Neutrophil (primary cell): ENCODE results near the gene POC1A.

Experiments
- H3K27ac ChIP-seq: fragments of 200-600 bp; sonication (generic); 2 replicates; pipeline ENCODE4 v1.5.1; 2016; ENCODE audit warnings: mild to moderate bottlenecking, moderate library complexity
- H3K27me3 ChIP-seq: fragments of 200-600 bp; sonication (generic); 2 replicates; pipeline ENCODE4 v1.6.0; 2016; ENCODE audit warnings: mild to moderate bottlenecking
- H3K36me3 ChIP-seq: fragments of 200-600 bp; sonication (generic); 2 replicates; pipeline ENCODE4 v1.5.1; 2017
- H3K4me1 ChIP-seq, 2 experiments: fragments of 200-600 bp in 1 of 2; sonication (generic) in 1 of 2; 1 replicate in 1 of 2; 2 replicates in 1 of 2; pipeline versions ENCODE4 v1.5.1 to v1.6.1; 2013 to 2016; ENCODE audit warnings: low read depth in 1 of 2, low read length in 1 of 2, mild to moderate bottlenecking in 1 of 2, moderate library complexity in 1 of 2; ENCODE audit not compliant: control insufficient read depth in 1 of 2, insufficient read depth in 1 of 2
- H3K4me3 ChIP-seq, 2 experiments: fragments of 200-600 bp in 1 of 2; sonication (generic) in 1 of 2; 1 replicate in 1 of 2; 2 replicates in 1 of 2; pipeline ENCODE4 v1.5.1; 2013 to 2016; ENCODE audit warnings: low read depth in 1 of 2, low read length in 1 of 2, mild to moderate bottlenecking in 1 of 2, moderate library complexity in 1 of 2
- H3K9me3 ChIP-seq: fragments of 200-600 bp; sonication (generic); 2 replicates; pipeline ENCODE4 v1.5.1; 2016
- CTCF ChIP-seq: fragments of 200-600 bp; sonication (generic); IDR thresholded peaks from 2 replicates; pipeline ENCODE4 v1.5.1; 2016; ENCODE audit warnings: antibody characterized with exemption

Gene POC1A

DNA sequence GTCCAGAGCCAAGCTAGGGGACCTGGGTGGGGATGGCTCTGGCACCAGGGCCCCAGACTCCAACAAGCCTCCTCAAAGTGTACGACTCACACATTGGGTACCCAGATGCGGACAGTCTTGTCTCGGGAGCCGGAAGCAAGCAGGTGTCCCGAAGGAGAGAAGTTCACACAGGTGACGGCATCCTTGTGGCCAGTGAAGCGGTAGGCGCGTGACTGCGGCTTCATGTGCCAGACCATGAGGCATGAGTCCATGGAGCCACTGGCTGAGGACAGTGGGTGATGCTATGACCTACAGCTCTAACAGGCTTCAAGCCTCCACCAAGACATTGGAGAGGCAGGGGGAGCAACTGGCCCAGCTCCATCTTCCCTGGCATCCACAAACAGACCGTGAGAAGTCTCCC is 4.5 kb downstream of the POC1A start:
- H3K36me3 ChIP-seq, result peaks cover 40% of the 10 kb centered on the region
- no peaks in the 10 kb centered on the region for H3K9me3 ChIP-seq
- H3K4me3 ChIP-seq, result no peak overlapping the region
- peaks cover 14 to 15% of the 10 kb centered on the region in 2 experiments for H3K4me1 ChIP-seq
- TF ChIP-seq CTCF, result no peak
- H3K27me3 ChIP-seq, result no peaks in the 10 kb centered on the region
- no peak overlapping the region for H3K27ac ChIP-seq

DNA sequence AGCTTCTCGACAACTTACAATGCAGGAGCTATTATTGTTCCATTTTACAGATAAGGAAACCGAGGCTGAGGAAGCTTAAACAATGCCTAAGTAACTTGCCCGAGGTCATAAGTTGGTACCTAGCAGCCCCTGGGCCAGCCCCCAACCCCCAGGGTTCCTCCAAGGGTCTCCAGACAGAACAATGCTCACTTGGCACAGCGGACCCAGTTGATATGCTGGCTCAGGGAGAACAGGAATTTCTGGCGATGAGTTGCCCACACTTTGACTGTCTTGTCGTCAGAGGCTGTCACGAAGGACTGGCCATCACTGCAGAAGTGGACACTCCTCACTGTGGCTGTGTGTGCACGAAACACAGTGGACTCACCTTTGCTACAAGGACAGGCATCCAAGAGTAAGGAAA is 5.2 kb downstream of the POC1A start:
- no peaks in the 10 kb centered on the region for H3K9me3 ChIP-seq
- H3K36me3 ChIP-seq, result peaks cover 40% of the 10 kb centered on the region
- no peaks in the 10 kb centered on the region for H3K27me3 ChIP-seq
- TF ChIP-seq CTCF, result no peak
- H3K27ac ChIP-seq, result no peak overlapping the region
- peaks cover 10 to 11% of the 10 kb centered on the region in 2 experiments for H3K4me1 ChIP-seq
- no peak overlapping the region for H3K4me3 ChIP-seq

DNA sequence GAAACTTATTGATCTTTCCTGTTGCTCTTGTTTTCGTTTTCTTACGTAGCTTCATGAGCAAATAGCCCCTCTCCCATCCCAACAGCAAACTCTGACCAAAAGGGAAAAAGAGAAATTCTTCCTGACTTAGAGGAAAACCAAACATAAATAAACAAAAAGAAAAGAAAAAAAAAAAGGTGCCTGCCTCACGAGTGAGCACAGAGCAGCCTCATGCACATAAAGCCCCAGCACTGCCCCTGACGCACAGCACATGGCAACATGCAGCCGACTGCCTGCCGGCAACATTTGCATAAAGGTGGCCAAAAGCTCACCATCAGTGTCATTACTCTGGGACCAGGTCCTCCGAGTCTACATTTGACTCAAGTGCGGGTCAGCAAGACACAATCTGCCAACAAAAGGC is 6.4 kb downstream of the POC1A start:
- no peak overlapping the region for H3K27ac ChIP-seq
- no peaks in the 10 kb centered on the region for H3K9me3 ChIP-seq
- no peak for TF ChIP-seq CTCF
- peaks cover 40% of the 10 kb centered on the region for H3K36me3 ChIP-seq
- no peak overlapping the region for H3K4me3 ChIP-seq
- no peaks in the 10 kb centered on the region for H3K4me1 ChIP-seq
- no peaks in the 10 kb centered on the region for H3K27me3 ChIP-seq

DNA sequence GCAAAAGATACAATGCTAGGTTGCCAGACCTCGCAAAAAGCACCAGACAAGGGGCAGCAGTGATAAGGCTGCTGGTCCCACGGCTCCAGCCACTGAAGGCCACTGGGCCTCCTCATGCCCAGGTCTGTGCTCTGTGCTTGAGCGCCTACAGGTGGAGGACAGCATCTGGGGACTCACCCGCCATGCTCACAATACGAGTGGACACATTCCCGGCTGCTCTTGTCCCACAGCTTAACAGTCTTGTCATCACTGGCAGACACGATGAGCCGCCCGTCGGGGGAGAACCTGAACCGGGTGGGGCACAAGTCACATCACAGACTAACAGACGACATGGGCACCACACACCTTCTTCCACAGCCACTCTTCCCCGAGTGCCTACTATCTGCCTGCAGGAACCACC is 7.4 kb downstream of the POC1A start:
- no peak overlapping the region for H3K27ac ChIP-seq
- no peak for TF ChIP-seq CTCF
- no peaks in the 10 kb centered on the region for H3K9me3 ChIP-seq
- peaks cover 47% of the 10 kb centered on the region for H3K36me3 ChIP-seq
- no peaks in the 10 kb centered on the region for H3K4me1 ChIP-seq
- no peaks in the 10 kb centered on the region for H3K27me3 ChIP-seq
- H3K4me3 ChIP-seq, result no peak overlapping the region

- Histone ChIP-seq H3K27ac (no peak overlapping the region), H3K4me3 (no peak overlapping the region), H3K4me1 (no peaks in the 10 kb centered on the region), H3K36me3 (peaks cover 51% of the 10 kb centered on the region), H3K27me3 (no peaks in the 10 kb centered on the region), H3K9me3 (no peaks in the 10 kb centered on the region)
- TF ChIP-seq CTCF, result no peak
Observed at GRCh38 chr3:52146189-52146588, 8.0 kb downstream of the POC1A start.

DNA sequence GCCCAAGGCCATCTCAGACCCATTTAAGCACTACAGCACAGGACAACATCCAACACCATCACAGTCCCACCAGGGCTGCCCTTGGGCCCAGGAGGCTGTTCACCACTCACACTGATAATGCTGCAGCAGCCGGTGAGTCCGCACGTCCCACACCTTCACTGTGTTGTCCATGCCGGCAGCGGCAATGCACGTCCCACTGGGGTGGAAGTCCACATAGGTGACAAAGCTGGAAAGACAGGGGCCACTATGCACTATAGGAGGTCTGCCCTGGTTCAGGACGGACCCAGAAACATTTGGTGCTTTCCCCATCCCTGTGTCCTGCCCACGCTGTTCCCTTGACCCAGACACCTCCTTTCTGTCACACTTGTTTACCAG is 8.5 kb downstream of the POC1A start:
- no peak for TF ChIP-seq CTCF
- H3K27ac ChIP-seq, result no peak overlapping the region
- no peaks in the 10 kb centered on the region for H3K9me3 ChIP-seq
- H3K4me1 ChIP-seq, result no peaks in the 10 kb centered on the region
- peaks cover 56% of the 10 kb centered on the region for H3K36me3 ChIP-seq
- H3K27me3 ChIP-seq, result no peaks in the 10 kb centered on the region
- H3K4me3 ChIP-seq, result no peak overlapping the region
